Left cardiac atrium (tissue), 4 donors: ENCODE results near the gene GYS2. TPM values are rescaled to one million over a fixed set of nuclear protein-coding genes. Genes with fewer than 3 reads are reported as not detected.
"Not testable (repeated sequence)": the region's sequence is repeated elsewhere in the genome, so short reads cannot be mapped to it uniquely, and the experiment has no call there.

Source experiments
- ATAC-seq, 2 donors: fragments of 200-7000 bp; cut with Tn5 transposase; one replicate each; pipeline ENCODE4 v1.9.1; 2020; ENCODE audit warnings: mild to moderate bottlenecking in 2 of 2, moderate library complexity in 2 of 2
- DNase-seq: peaks from one replicate; pipeline ENCODE4 v3.0.0-alpha.2; 2020
- intact Hi-C, 2 donors: fragments of 100-400 bp; cut with DNase I; formaldehyde crosslinking; loops; one replicate each; pipeline versions ENCODE4 v1.14.1 to v1.15.1; 2022 to 2023
- total RNA-seq, 2 donors: library from RNA; stranded (reverse); fragmentation: NEBNext Ultra II Directional; extraction: Animal tissue kit (Norgen Biotek cat#: 25700); gene quantifications; one replicate each; pipeline ENCODE4 v1.2.1, GENCODE V29; 2021
- donor health status: DM: no; HTN: yes; CAD: no.
- donor health status: DM: no; HTN: yes; CAD: no; lungs with severe emphysema.
- donor health status: DM: yes; HTN: yes; CAD: no.
- donor health status: Dilated cardiomyopathy.

The GYS2 gene
- total RNA-seq, 2 donors from 2014 or later: 0.62 TPM; not detected in 1

- no peak for DNase-seq
- intact Hi-C loops: loop anchor here (2.0 to 5.0 kb wide), 2 partner anchors 73 to 74 kb away; no protein-coding TSS in a partner anchor
- ATAC-seq: no peak
These were observed 3.5 kb upstream of the GYS2 start for GRCh38 chr12:21608196-21608595.

GRCh38 chr12:21607701-21608100, 3.1 kb upstream of the GYS2 start:
- intact Hi-C loops: loop anchor here (2.0 to 5.0 kb wide), 2 partner anchors 73 to 75 kb away; no protein-coding TSS in a partner anchor
- DNase-seq: no peak
- ATAC-seq: peak in 1 of 2 donors; percentile 55

- intact Hi-C loops: loop anchor here in 1 of 2 donors (5.0 kb wide), 1 partner anchor 76 kb away; no protein-coding TSS in a partner anchor
- no peak for ATAC-seq
- no peak for DNase-seq
These were observed 1.5 kb upstream of the GYS2 start for GRCh38 chr12:21606175-21606574.

- no peak for DNase-seq
- ATAC-seq: peak in 1 of 2 donors; percentile 57
- intact Hi-C loops: no loop called here
These were observed 1.9 kb downstream of the GYS2 start for GRCh38 chr12:21602774-21603173.

- intact Hi-C loops: no loop called here
These were observed 4.5 kb downstream of the GYS2 start for GRCh38 chr12:21600196-21600595.

GRCh38 chr12:21599143-21599999, 5.3 kb downstream of the GYS2 start:
- DNase-seq (no peak), ATAC-seq (no peak)
- intact Hi-C loops: no loop called here

More at GRCh38 chr12:21600196-21600595, 4.5 kb downstream of the GYS2 start:
- DNase-seq (no peak), ATAC-seq (no peak)

- no peak for DNase-seq
- intact Hi-C loops: no loop called here
- no peak for ATAC-seq
These were observed 6.0 kb downstream of the GYS2 start for GRCh38 chr12:21598651-21599050.

GRCh38 chr12:21595356-21595755, 9.3 kb downstream of the GYS2 start:
- DNase-seq, intact Hi-C loops, ATAC-seq: not testable (repeated sequence)

GRCh38 chr12:21585485-21585884, 19.2 kb downstream of the GYS2 start:
- DNase-seq (no peak), ATAC-seq (no peak)
- intact Hi-C loops: no loop called here

- ATAC-seq, DNase-seq, intact Hi-C loops: not testable (repeated sequence)
These were observed 20.1 kb downstream of the GYS2 start for GRCh38 chr12:21584403-21585182.

GRCh38 chr12:21583587-21583986, 21.1 kb downstream of the GYS2 start:
- no peak for ATAC-seq
- intact Hi-C loops: no loop called here

GRCh38 chr12:21580748-21581516, 23.7 kb downstream of the GYS2 start:
- ATAC-seq (no peak), DNase-seq (no peak)
- intact Hi-C loops: no loop called here

More at GRCh38 chr12:21583587-21583986, 21.1 kb downstream of the GYS2 start:
- DNase-seq: no peak

- no peak for DNase-seq
- intact Hi-C loops: no loop called here
- ATAC-seq: no peak
These were observed 27.1 kb downstream of the GYS2 start for GRCh38 chr12:21577516-21577915.

GRCh38 chr12:21576431-21576830, 28.2 kb downstream of the GYS2 start:
- intact Hi-C loops: no loop called here
- DNase-seq (no peak), ATAC-seq (no peak)

GRCh38 chr12:21573733-21574358, 30.8 kb downstream of the GYS2 start:
- DNase-seq (no peak), ATAC-seq (no peak)
- intact Hi-C loops: no loop called here

- intact Hi-C loops: no loop called here
- no peak for DNase-seq
- ATAC-seq: no peak
These were observed 33.6 kb downstream of the GYS2 start for GRCh38 chr12:21571046-21571445.

- ATAC-seq (no peak), DNase-seq (no peak)
- intact Hi-C loops: no loop called here
These were observed 36.5 kb downstream of the GYS2 start for GRCh38 chr12:21568115-21568514.

GRCh38 chr12:21566907-21567394, 37.7 kb downstream of the GYS2 start:
- intact Hi-C loops: no loop called here
- DNase-seq (no peak), ATAC-seq (no peak)
